ENCODE results near the gene NEUROD1.

DNA sequence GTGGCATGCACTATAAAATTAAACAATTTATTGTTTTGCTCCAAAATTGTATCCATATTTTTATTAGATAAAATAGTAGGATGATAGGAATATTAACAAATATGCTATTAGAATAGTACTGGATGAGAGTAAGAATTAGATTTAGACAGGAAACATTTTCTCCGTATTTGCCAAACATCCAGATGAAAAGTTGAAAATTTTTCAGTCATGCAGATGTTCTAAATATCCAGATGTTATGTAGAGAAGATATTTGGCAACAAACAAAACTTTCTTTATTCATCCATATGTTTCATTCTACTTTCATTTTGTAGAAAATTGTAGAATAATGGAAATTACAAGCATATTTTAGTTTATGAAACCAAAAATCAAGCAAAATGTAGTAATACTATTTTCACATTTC, 45.2 kb upstream of the NEUROD1 start:
- TF ChIP-seq, protein P1, sequence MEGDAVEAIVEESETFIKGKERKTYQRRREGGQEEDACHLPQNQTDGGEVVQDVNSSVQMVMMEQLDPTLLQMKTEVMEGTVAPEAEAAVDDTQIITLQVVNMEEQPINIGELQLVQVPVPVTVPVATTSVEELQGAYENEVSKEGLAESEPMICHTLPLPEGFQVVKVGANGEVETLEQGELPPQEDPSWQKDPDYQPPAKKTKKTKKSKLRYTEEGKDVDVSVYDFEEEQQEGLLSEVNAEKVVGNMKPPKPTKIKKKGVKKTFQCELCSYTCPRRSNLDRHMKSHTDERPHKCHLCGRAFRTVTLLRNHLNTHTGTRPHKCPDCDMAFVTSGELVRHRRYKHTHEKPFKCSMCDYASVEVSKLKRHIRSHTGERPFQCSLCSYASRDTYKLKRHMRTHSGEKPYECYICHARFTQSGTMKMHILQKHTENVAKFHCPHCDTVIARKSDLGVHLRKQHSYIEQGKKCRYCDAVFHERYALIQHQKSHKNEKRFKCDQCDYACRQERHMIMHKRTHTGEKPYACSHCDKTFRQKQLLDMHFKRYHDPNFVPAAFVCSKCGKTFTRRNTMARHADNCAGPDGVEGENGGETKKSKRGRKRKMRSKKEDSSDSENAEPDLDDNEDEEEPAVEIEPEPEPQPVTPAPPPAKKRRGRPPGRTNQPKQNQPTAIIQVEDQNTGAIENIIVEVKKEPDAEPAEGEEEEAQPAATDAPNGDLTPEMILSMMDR (IDR thresholded peaks at IDR 0.05): no peak
- no peak for TF ChIP-seq POLR2AphosphoS5 (IDR thresholded peaks at IDR 0.05)
